Activated CD8-positive, alpha-beta T cell treated with anti-CD3 and anti-CD28 coated beads for 36 hours (primary cell): ENCODE data around the gene AGO4. TPM values are rescaled to one million over a fixed set of nuclear protein-coding genes. Genes with fewer than 3 reads are reported as not detected.

Experiments used
- ATAC-seq: fragments of 200-7000 bp; cut with Tn5 transposase; one replicate; pipeline ENCODE4 v1.10.0; 2021; ENCODE audit warnings: mild to moderate bottlenecking, moderate library complexity
- CTCF ChIA-PET: fragments of 350-600 bp; sonication (Branson Sonifier 250); formaldehyde crosslinking; loops from one replicate; lab custom pipeline; 2021; ENCODE audit warnings: antibody characterized with exemption; lab: Charles Lee
- POLR2A ChIA-PET: fragments of 350-600 bp; sonication (Branson Sonifier 250); formaldehyde crosslinking; loops from one replicate; lab custom pipeline; 2021; ENCODE audit warnings: antibody characterized with exemption; lab: Charles Lee
- DNase-seq: peaks from one replicate; pipeline ENCODE4 v3.0.0-alpha.2; 2020
- H3K27ac Mint-ChIP-seq: one replicate; pipeline ENCODE4 v1.8.0; 2021; ENCODE audit warnings: mild to moderate bottlenecking, mixed read lengths
- H3K27me3 Mint-ChIP-seq: one replicate; pipeline ENCODE4 v1.8.0; 2021; ENCODE audit warnings: mixed read lengths
- H3K36me3 Mint-ChIP-seq: one replicate; pipeline ENCODE4 v1.8.0; 2021; ENCODE audit warnings: low read depth, mixed read lengths
- H3K4me1 Mint-ChIP-seq: one replicate; pipeline ENCODE4 v1.8.0; 2021; ENCODE audit warnings: low read depth, mixed read lengths
- H3K4me3 Mint-ChIP-seq: one replicate; pipeline ENCODE4 v1.8.0; 2021; ENCODE audit warnings: mild to moderate bottlenecking, moderate library complexity, mixed read lengths
- H3K9me3 Mint-ChIP-seq: one replicate; pipeline ENCODE4 v1.8.0; 2021; ENCODE audit warnings: mixed read lengths
- intact Hi-C: fragments of 100-400 bp; cut with micrococcal nuclease; formaldehyde crosslinking; loops from one replicate; pipeline ENCODE4 v1.10.0; 2022
- total RNA-seq, 2 experiments: library from RNA; stranded (reverse); gene quantifications; one replicate each; pipeline ENCODE4 v1.2.3, GENCODE V29; 2021
- TF ChIP-seq, protein P1 (sequence below): fragments of 200-600 bp; IDR thresholded peaks from one replicate; pipeline ENCODE4 v1.8.0; 2022; ENCODE audit warnings: antibody characterized with exemption, mild to moderate bottlenecking

Gene AGO4
- total RNA-seq, 2 experiments from 2014 or later: 3.8 to 3.9 TPM

DNA sequence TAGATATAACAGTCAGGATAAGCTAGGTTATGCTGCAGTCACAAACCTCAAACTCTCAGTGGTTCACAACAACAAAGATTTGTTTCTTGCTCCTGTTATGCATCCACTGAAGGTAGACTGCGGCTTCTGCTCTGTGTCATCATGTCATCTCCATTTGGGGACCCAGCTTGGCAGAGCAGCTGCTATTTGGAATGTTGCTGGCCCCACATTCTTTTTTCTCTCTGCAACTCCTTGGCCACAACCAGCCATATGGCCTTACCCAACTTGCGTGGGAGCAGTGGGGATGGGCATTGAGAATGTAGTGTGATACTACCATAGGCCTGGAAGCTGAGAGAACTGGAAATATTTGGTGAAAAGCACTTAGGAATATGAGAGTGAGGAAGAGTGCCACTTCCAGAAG is 26.4 kb downstream of the AGO4 start:
- Mint-ChIP-seq H3K4me3 (no peak overlapping the region), H3K36me3 (peaks cover 11% of the 10 kb centered on the region), H3K27ac (no peak overlapping the region), H3K4me1 (no peaks in the 10 kb centered on the region), H3K9me3 (no peaks in the 10 kb centered on the region), H3K27me3 (no peaks in the 10 kb centered on the region)
- ATAC-seq (no peak), DNase-seq (no peak)
- ChIA-PET CTCF (interaction anchor here (0.8 to 1.0 kb wide), 2 partner anchors 32 to 40 kb away, joined by 3 read pairs; no protein-coding TSS in a partner anchor), POLR2A (no interaction called here)
- TF ChIP-seq, protein P1, sequence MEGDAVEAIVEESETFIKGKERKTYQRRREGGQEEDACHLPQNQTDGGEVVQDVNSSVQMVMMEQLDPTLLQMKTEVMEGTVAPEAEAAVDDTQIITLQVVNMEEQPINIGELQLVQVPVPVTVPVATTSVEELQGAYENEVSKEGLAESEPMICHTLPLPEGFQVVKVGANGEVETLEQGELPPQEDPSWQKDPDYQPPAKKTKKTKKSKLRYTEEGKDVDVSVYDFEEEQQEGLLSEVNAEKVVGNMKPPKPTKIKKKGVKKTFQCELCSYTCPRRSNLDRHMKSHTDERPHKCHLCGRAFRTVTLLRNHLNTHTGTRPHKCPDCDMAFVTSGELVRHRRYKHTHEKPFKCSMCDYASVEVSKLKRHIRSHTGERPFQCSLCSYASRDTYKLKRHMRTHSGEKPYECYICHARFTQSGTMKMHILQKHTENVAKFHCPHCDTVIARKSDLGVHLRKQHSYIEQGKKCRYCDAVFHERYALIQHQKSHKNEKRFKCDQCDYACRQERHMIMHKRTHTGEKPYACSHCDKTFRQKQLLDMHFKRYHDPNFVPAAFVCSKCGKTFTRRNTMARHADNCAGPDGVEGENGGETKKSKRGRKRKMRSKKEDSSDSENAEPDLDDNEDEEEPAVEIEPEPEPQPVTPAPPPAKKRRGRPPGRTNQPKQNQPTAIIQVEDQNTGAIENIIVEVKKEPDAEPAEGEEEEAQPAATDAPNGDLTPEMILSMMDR: no peak
- intact Hi-C loops: no loop called here

DNA sequence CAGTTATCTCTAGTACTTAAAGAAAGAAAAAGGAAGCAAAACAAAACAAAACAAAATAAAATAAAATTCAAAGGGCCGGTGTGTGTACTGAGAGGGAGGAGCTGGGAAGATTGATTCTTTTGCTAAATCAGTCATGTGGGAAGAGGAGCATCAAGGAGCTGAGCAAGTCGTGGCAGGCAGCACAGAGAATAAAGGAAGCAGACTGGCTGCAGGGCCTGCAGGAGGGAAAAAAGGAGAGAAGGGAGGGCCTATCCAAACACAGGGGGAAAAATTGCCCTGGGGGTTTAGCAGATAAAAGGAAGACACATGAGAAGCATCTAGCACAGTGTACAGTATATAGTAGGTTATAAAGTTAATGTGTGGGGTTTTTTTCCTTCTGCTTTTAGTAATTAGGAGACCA is 27.6 kb downstream of the AGO4 start:
- no peaks in the 10 kb centered on the region for H3K9me3 Mint-ChIP-seq
- H3K4me1 Mint-ChIP-seq: no peaks in the 10 kb centered on the region
- ChIA-PET POLR2A (interaction anchor here (1.5 kb wide), 1 partner anchor 16 kb away, joined by 3 read pairs; no protein-coding TSS in a partner anchor), CTCF (no interaction called here)
- ATAC-seq (no peak), DNase-seq (no peak)
- H3K27ac Mint-ChIP-seq: no peak overlapping the region
- no peak overlapping the region for H3K4me3 Mint-ChIP-seq
- H3K27me3 Mint-ChIP-seq: no peaks in the 10 kb centered on the region
- peaks cover 11% of the 10 kb centered on the region for H3K36me3 Mint-ChIP-seq
- intact Hi-C loops: no loop called here
- TF ChIP-seq, protein P1: no peak

DNA sequence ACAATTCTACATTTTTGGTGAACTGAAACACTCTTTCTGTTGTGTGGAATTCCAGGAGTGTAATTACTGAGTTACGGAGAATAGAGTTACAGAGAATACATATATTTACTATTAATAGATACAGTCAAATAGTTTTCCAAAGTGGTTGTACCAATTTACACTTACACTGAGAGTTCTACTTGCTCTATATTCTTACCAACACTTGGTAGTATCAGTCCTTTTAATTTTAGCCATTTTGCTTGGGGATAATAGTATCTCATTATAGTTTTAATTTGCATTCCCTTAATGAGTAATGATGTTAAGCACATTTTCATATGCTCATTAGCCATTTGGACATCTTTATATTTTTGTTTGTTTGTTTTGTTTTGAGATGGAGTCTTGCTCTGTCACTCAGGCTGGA is 28.9 kb downstream of the AGO4 start:
- H3K4me1 Mint-ChIP-seq: no peaks in the 10 kb centered on the region
- intact Hi-C loops: no loop called here
- no peaks in the 10 kb centered on the region for H3K9me3 Mint-ChIP-seq
- DNase-seq: no peak
- H3K36me3 Mint-ChIP-seq: peaks cover 11% of the 10 kb centered on the region
- H3K4me3 Mint-ChIP-seq: no peak overlapping the region
- ATAC-seq: no peak
- H3K27me3 Mint-ChIP-seq: no peaks in the 10 kb centered on the region
- TF ChIP-seq, protein P1: no peak
- CTCF ChIA-PET: no interaction called here
- H3K27ac Mint-ChIP-seq: no peak overlapping the region
- POLR2A ChIA-PET: interaction anchor here (1.5 kb wide), 1 partner anchor 14 kb away, joined by 3 read pairs; no protein-coding TSS in a partner anchor

DNA sequence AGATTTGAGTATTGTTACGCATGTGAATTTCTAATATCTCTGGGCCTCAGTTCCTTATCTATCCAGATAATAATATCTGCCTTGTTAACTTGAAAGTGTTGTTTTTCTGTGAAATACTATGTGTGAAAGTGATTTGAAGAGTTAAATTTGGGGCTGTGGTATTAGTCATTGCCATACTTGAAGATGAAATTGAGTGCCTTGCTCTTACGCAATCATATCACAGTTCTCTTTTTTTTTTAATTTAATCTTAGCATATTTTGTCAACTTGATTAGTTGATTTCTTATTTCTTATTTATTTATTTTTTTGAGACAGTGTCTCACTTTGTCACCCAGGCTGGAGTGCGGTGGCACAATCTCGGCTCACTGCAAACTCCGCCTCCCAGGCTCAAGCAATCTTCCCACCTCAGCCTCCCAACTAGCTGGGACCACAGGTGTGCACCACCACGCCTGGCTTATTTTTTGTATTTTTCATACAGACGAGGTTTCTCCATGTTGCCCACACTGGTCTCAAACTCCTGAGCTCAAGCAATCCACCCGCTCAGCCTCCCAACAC is 31.0 kb downstream of the AGO4 start:
- DNase-seq (no peak), ATAC-seq (no peak)
- ChIA-PET POLR2A (no interaction called here), CTCF (no interaction called here)
- no peaks in the 10 kb centered on the region for H3K9me3 Mint-ChIP-seq
- H3K4me1 Mint-ChIP-seq: no peaks in the 10 kb centered on the region
- no peak overlapping the region for H3K27ac Mint-ChIP-seq
- intact Hi-C loops: no loop called here
- no peak overlapping the region for H3K4me3 Mint-ChIP-seq
- TF ChIP-seq, protein P1: no peak
- peaks cover 11% of the 10 kb centered on the region for H3K36me3 Mint-ChIP-seq
- no peaks in the 10 kb centered on the region for H3K27me3 Mint-ChIP-seq

DNA sequence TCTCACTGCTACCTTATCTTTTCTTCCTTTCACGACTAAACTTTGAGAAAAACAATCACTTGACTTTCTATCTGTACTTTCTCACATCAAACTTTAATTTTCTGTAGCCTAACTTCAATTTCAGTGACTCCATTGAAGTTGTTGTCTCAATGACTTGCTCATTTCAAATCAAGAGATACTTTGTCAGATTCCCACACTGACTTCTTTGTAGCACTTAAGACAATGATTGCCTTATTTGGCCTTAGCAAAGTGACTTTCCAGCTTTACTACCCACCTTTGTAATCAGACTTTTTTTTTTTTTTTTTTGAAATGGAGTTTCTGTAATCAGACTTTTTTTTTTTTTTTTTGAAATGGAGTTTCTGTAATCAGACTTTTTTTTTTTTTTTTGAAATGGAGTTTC is 37.0 kb downstream of the AGO4 start:
- Mint-ChIP-seq H3K36me3 (no peaks in the 10 kb centered on the region), H3K4me1 (no peaks in the 10 kb centered on the region), H3K4me3 (no peak overlapping the region), H3K27me3 (no peaks in the 10 kb centered on the region), H3K9me3 (no peaks in the 10 kb centered on the region), H3K27ac (no peak overlapping the region)
- CTCF ChIA-PET: no interaction called here
- TF ChIP-seq, protein P1: no peak
- no peak for DNase-seq
- POLR2A ChIA-PET: no interaction called here
- intact Hi-C loops: no loop called here
- ATAC-seq: no peak
